Muscle layer of duodenum (tissue), 2 donors: Measurements from ENCODE around the gene RAB29.

Experiments
- H3K27ac ChIP-seq: one replicate; pipeline ENCODE4 v1.7.0; 2013; ENCODE audit warnings: mild to moderate bottlenecking, low read length
- H3K27me3 ChIP-seq: one replicate; pipeline ENCODE4 v1.7.0; 2013; ENCODE audit warnings: low read depth, mild to moderate bottlenecking, control low read depth, low read length
- H3K36me3 ChIP-seq, 2 donors: one replicate each; pipeline ENCODE4 v1.7.0; 2013; ENCODE audit warnings: low read length in 2 of 2, control low read depth in 1 of 2, mild to moderate bottlenecking in 1 of 2; ENCODE audit not compliant: insufficient read depth in 2 of 2, control insufficient read depth in 1 of 2
- H3K4me1 ChIP-seq, 2 donors: one replicate each; pipeline ENCODE4 v1.7.0; 2013; ENCODE audit warnings: low read length in 2 of 2, mild to moderate bottlenecking in 2 of 2, control low read depth in 1 of 2, moderate library complexity in 1 of 2; ENCODE audit not compliant: insufficient read depth in 2 of 2, control insufficient read depth in 1 of 2
- H3K4me3 ChIP-seq, 2 donors: one replicate each; pipeline ENCODE4 v1.7.0; 2013; ENCODE audit warnings: low read length in 2 of 2, low read depth in 1 of 2, mild to moderate bottlenecking in 1 of 2
- H3K9me3 ChIP-seq, 2 donors: one replicate each; pipeline ENCODE4 v1.7.0; 2013; ENCODE audit warnings: low read length in 2 of 2, control low read depth in 1 of 2, mild to moderate bottlenecking in 1 of 2; ENCODE audit not compliant: control insufficient read depth in 1 of 2
- donor health status: healthy.

Gene RAB29

DNA sequence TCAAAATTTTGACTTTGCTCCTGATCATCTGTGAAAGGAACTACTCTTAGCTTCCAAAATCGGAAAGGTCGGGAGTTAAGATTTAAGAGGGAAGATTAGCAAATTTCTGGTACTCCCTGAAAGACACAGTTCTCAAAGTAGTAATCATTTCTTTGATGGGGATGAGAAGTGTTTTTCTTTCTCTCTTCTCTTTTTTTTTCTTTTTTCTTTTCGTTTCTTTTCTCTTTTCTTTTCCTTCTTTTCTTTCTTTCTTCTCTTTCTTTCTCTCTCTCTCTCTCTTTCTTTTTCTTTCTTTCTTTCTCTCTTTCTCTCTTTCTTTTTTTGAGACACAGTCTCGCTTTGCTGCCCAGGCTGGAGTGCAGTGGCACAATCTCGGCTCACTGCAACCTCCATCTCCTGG is 5.1 kb upstream of the RAB29 start:
- Histone ChIP-seq H3K4me1 (peaks cover 0 to 5% of the 10 kb centered on the region in 2 donors), H3K4me3 (no peak overlapping the region), H3K36me3 (no peaks in the 10 kb centered on the region), H3K27ac (no peak overlapping the region), H3K27me3 (no peaks in the 10 kb centered on the region), H3K9me3 (no peaks in the 10 kb centered on the region)

DNA sequence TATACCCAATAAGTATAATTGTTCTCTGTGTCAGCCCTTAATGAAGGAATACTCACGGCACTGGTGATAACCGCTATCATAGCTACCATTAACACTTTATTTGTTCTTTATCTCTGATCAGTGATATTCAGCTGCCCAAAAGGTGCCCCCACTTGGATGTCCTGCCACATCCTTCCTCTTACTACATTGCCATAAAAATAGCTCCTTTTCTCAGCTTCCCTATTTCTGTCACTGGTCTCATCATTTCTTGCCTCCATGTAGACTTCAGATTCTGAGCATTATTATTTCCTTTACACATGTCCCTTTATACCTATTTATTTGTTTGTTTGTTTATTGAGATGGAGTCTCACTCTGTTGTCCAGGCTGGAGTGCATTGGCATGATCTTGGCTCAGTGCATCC is 2.7 kb upstream of the RAB29 start:
- Histone ChIP-seq H3K9me3 (no peaks in the 10 kb centered on the region), H3K4me3 (no peak overlapping the region), H3K27me3 (no peaks in the 10 kb centered on the region), H3K27ac (no peak overlapping the region), H3K36me3 (no peaks in the 10 kb centered on the region), H3K4me1 (peaks cover 4 to 5% of the 10 kb centered on the region in 2 donors)

DNA sequence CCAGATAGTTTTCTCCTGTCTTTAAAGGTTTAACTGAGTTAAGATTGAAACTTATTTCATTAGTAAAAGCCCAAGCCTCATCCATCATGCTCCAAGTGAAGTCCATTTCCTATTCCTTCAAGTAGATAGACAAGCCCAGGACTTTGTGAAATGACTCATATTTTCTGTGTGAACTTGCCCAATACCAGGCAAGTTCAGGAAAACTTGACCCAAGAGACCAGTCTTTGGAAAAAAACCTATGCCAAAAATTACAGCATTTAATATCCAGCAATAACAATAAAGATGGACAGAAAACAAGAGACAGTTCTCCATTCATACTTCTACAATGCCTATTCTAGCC is 405 bp upstream of the RAB29 start:
- Histone ChIP-seq H3K4me3 (peak overlapping the region; percentile 86 to 87), H3K27me3 (no peaks in the 10 kb centered on the region), H3K9me3 (no peaks in the 10 kb centered on the region), H3K27ac (peak overlapping the region; percentile 21), H3K4me1 (peaks cover 4 to 5% of the 10 kb centered on the region in 2 donors), H3K36me3 (peaks cover 0 to 6% of the 10 kb centered on the region in 2 donors)

DNA sequence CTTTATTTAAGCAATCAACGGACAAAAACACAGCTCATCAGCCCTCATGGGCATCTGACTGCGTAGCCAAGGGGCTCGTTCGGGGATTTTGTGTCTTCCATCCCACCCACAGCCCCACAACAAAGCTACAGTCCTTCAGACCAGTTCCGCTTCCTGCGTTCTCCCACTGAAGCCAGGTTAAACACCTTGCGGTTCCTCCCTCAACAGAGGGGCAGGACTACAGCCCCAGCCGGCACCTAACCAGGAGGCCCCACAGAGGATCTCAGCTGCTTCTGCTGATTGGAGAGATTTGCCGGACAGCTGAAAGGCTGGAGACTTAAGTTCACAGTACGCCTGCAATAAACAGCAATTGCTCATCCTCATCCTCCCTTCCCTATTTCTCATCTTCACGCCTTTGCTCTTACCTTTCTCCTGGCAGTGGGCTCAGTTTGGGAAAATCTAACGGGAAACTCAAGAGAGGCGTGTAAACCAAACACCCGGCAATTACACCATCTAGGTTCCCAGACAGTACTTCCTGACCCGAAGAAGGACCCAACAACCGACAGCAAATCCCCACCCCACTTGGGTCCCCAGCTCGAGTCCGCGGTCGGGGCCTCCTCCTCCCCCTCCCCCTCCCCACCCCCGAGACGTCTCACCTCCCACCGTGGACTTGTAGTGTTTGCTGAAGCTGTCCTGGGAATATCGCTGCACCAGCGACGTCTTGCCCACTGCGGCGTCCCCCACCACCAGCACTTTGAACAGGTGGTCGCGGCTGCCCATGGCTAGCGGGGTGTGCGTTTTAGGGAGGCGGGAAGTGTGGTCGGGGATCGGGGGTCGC is 876 bp downstream of the RAB29 start:
- peaks cover 5 to 8% of the 10 kb centered on the region in 2 donors for H3K4me1 ChIP-seq
- no peaks in the 10 kb centered on the region for H3K9me3 ChIP-seq
- H3K36me3 ChIP-seq, result peaks cover 10 to 16% of the 10 kb centered on the region in 2 donors
- H3K4me3 ChIP-seq, result peak overlapping the region; percentile 86 to 87
- peak overlapping the region; percentile 21 for H3K27ac ChIP-seq
- no peaks in the 10 kb centered on the region for H3K27me3 ChIP-seq

DNA sequence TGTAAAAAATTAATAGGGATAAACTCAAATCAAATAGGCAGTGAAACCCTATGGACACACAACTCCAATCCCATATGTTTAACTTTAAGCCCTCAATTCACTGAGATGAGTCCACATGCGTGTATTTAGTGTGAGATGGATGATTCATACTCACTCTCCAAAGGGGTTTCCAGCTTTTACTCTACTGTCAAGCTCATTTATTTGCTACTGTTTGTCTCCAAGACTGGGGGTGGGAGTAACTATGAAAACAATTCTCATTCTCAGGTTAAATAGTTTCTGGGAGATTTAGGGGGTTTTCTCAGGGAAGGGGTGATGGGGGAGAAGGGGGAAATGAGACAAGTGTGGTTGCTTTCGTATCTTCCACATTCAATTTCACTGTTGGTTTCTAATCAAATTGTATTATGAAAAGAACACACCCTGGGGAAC is 2.7 kb downstream of the RAB29 start:
- Histone ChIP-seq H3K9me3 (no peaks in the 10 kb centered on the region), H3K27me3 (no peaks in the 10 kb centered on the region), H3K36me3 (peaks cover 16 to 19% of the 10 kb centered on the region in 2 donors), H3K4me1 (peaks cover 5 to 8% of the 10 kb centered on the region in 2 donors), H3K27ac (no peak overlapping the region), H3K4me3 (no peak overlapping the region)

DNA sequence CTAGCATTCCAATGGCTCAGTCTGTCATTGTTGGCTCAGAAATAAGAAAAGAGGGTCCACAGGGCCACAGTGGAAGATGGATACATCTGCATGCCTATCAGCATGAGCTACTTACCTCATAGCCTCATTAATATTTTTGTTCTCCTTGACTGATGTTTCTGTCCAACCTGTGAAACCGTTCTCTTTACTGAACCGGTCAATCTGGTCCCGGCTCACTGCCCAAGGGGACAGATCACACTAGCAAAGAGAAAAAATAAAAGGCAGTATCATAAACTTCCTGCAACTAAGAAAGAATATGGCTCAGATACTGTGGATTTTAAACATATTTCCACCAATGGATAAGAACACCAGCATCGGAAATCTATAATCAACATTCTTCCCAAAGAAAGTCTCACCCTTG is 4.7 kb downstream of the RAB29 start:
- Histone ChIP-seq H3K4me1 (peaks cover 3 to 8% of the 10 kb centered on the region in 2 donors), H3K4me3 (no peak overlapping the region), H3K9me3 (no peaks in the 10 kb centered on the region), H3K27me3 (no peaks in the 10 kb centered on the region), H3K27ac (no peak overlapping the region), H3K36me3 (peaks cover 16 to 19% of the 10 kb centered on the region in 2 donors)

DNA sequence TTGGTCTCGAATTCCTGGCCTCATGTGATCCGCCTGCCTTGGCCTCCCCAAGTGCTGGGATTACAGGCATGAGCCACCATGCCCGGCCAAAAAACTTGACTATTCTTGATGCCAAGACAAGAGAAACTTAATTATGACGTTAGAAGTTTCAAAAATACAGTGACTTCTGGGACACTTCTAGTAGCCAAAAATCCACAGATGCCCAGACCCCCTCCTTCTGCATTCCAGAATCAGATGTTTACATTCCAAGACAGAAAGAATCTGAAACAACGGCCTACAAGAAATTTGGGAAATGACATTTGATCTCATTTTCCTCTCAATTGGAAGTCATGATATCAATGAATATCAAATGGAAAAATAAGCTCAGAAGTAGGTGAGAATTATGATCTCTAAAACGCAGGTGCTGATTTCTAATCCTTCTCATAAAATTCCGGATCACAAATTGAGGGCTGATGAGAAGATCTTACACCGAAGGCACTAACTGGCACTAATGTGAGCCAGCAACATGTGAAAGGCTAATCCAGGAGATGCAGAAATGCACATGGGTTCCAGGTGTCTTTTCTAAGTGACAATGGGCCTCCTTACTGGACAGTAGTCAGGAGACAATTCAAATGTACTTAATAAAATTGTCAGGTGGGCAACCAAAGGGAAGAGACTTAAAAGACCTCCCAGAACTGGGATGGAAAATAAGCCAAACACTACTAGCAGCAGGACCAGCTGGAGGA is 5.5 kb downstream of the RAB29 start:
- H3K36me3 ChIP-seq, result peaks cover 16 to 19% of the 10 kb centered on the region in 2 donors
- no peak overlapping the region for H3K4me3 ChIP-seq
- H3K27ac ChIP-seq, result no peak overlapping the region

DNA sequence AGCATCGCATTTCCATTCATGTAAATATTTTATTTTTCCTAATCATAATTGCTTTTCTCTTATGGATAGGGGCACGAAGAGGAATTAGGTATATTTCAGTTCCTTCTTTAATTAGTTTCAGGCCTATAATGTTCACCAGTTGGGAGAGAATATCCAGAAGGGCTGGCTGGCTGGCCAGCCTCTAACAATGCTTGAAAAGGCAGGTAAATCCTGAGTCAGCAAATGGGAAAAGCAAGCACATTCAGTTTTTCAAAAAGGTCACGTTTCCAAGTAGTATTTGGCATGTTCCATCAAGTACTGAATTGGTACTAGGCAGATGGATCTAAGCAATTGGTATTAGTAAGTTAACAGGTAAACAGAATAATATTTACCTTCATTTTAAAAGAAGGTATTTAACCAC is 8.0 kb downstream of the RAB29 start:
- H3K9me3 ChIP-seq, result no peaks in the 10 kb centered on the region
- H3K27me3 ChIP-seq, result no peaks in the 10 kb centered on the region
- no peak overlapping the region for H3K4me3 ChIP-seq
- H3K4me1 ChIP-seq, result peaks cover 0 to 4% of the 10 kb centered on the region in 2 donors
- H3K27ac ChIP-seq, result no peak overlapping the region
- peaks cover 14 to 16% of the 10 kb centered on the region in 2 donors for H3K36me3 ChIP-seq

More for the DNA sequence above, 5.5 kb downstream of the RAB29 start:
- Histone ChIP-seq H3K27me3 (no peaks in the 10 kb centered on the region), H3K4me1 (peaks cover 0 to 8% of the 10 kb centered on the region in 2 donors), H3K9me3 (no peaks in the 10 kb centered on the region)

DNA sequence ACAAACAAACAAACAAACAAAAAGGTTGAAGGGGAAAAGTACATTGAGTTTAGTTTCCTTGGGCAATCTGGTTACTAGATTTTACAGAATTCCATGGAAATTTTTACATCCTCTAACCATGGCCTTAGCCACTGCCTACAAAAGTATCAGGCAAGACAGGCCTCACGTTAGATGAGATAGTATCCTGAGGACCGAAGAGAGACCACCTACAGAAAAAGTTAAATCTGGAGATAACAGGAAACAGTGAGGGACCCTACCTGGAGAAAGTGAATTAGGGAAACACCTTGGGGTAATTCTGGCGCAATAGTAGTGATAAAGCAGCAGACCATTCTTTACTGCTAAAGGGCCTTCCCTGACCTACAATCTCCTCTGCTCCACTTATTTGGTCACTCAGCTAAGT is 8.7 kb downstream of the RAB29 start:
- Histone ChIP-seq H3K4me3 (no peak overlapping the region), H3K27me3 (no peaks in the 10 kb centered on the region)

DNA sequence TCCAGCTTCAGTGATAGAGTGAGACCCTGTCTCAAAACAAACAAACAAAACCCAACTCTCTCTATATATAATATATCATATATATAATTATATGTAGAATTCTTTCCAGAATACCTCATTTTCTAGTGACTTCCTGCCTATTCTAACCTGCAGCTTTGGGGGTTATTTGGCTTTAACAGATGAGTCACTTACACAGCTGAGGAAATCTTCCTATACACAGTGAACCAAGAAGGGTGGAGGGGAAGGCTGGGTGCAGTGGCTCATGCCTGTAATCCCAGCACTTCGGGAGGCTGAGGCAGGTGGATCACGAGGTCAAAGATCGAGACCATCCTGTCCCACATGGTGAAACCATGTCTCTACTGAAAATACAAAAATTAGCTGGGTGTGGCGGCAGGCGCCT is 9.2 kb downstream of the RAB29 start:
- peaks cover 0 to 4% of the 10 kb centered on the region in 2 donors for H3K4me1 ChIP-seq
- H3K27ac ChIP-seq, result no peak overlapping the region
- no peaks in the 10 kb centered on the region for H3K9me3 ChIP-seq
- no peaks in the 10 kb centered on the region for H3K27me3 ChIP-seq
- H3K4me3 ChIP-seq, result no peak overlapping the region
- peaks cover 14 to 16% of the 10 kb centered on the region in 2 donors for H3K36me3 ChIP-seq

More for the DNA sequence above, 8.7 kb downstream of the RAB29 start:
- peaks cover 14 to 16% of the 10 kb centered on the region in 2 donors for H3K36me3 ChIP-seq
- no peak overlapping the region for H3K27ac ChIP-seq
- H3K9me3 ChIP-seq, result no peaks in the 10 kb centered on the region
- H3K4me1 ChIP-seq, result peaks cover 0 to 4% of the 10 kb centered on the region in 2 donors

DNA sequence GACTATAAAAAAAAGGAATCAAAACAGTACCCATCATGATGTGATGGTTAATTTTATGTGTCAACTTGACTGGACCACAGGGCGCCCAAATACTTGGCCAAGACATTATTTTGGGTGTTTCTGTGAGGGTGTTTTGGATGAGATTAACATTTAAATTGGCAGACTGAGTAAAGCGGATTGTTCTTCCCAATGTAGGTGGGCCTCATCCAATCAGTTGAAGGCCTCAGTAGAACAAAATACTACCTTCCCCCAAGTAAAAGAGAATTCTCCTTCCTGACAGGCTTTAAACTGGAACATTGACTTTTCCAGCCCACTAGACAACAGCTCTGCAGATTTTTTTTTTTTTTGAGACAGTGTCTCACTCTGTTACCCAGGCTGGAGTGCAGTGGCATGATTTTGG is 10.7 kb downstream of the RAB29 start:
- Histone ChIP-seq H3K9me3 (no peaks in the 10 kb centered on the region), H3K27ac (no peak overlapping the region), H3K27me3 (no peaks in the 10 kb centered on the region), H3K36me3 (peaks cover 3 to 7% of the 10 kb centered on the region in 2 donors), H3K4me3 (no peak overlapping the region), H3K4me1 (peaks cover 0 to 2% of the 10 kb centered on the region in 2 donors)
